Measurements from ENCODE around the gene CCDC187.

DNA sequence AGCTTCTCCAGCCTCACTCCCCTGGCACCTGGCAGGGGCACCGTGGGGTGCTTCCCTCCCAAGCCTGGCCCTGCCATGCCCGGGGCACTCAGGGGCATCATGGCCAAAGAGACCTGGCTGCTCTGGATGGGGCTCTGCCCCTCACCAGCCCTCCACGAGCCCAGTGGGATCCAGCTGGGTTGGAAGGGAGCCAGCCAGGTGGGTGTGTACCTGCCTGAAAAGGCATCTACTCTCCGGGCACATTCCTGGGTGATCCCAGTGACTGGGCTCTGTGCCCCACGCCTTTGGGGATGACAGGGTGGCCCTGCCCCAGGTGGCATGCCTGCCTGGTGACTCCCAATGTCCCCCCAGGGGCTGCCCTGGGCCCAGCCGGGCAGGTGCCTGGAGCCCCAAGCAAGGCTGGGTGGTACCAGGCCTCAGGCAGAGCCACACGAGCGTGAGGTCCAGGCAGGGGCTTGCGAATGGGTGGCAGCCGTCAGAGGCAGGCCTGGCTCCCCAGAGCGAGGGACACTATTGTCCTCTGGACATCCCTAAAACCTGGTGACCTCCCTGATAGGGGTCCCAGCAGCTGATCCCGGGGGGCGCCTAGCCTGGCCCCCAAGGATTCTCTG lies 24.2 kb upstream of the CCDC187 start:
- TF ChIP-seq, protein P1, sequence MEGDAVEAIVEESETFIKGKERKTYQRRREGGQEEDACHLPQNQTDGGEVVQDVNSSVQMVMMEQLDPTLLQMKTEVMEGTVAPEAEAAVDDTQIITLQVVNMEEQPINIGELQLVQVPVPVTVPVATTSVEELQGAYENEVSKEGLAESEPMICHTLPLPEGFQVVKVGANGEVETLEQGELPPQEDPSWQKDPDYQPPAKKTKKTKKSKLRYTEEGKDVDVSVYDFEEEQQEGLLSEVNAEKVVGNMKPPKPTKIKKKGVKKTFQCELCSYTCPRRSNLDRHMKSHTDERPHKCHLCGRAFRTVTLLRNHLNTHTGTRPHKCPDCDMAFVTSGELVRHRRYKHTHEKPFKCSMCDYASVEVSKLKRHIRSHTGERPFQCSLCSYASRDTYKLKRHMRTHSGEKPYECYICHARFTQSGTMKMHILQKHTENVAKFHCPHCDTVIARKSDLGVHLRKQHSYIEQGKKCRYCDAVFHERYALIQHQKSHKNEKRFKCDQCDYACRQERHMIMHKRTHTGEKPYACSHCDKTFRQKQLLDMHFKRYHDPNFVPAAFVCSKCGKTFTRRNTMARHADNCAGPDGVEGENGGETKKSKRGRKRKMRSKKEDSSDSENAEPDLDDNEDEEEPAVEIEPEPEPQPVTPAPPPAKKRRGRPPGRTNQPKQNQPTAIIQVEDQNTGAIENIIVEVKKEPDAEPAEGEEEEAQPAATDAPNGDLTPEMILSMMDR (IDR thresholded peaks at IDR 0.05), result no peak
- no peak for TF ChIP-seq POLR2A (IDR thresholded peaks at IDR 0.05)

Measured in uterus (tissue), 2 donors.